Hematopoietic multipotent progenitor cell treated with erythropoietin and hydrocortisone succinate and interleukin-3 and kit ligand, for 6 days (in vitro differentiated cells): Measurements from ENCODE around the gene BANP.

Experiments used
- DNase-seq: peaks from one replicate; pipeline ENCODE4 v3.0.0-alpha.2; 2015

The BANP gene

GRCh38 chr16:87949071-87949744 is 2.0 kb upstream of the BANP start:
- DNase-seq: no peak

GRCh38 chr16:87951552-87952538 is 611 bp downstream of the BANP start:
- DNase-seq: peak; percentile 34

DNA sequence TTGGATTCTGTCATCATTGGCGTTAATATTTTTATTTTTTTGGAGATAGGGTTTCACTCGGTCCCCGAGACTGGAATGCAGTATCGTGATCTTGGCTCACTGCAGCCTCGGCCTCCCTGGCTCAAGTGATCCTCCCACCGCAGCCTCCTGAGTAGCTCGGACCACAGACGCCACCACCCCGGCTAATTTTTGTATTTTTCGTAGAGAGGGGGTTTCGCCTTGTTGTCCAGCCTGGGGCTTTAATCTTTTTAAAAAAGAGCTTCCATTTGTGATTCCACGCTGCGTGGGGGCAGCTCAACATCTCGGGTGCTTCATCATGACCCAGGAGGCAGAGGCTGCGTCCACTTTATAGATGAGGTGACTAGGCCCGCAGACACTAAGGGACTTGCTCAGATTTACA is 1.5 kb downstream of the BANP start:
- no peak for DNase-seq

GRCh38 chr16:87953308-87954215 is 2.3 kb downstream of the BANP start:
- no peak for DNase-seq

DNA sequence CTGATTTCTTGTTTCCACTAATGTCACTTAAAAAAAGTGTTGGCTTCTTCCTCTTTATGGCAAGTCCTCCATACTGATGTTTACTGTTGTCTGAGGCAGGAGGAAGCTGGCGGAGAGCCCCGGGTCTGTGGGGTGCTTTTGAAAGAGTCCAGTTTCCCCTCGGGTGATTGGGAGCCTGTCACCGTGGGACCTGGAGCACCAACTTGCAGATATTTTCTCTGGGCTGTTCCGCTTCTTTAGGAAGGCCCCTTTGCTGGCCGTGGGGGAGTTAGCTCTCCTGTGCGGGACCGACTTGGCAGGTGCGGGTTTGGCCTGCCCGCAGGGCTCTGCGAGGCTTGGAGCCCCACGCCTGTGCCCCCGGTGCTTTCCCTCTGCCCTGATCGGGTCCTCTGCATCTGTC is 3.1 kb downstream of the BANP start:
- peak; percentile 41 for DNase-seq

- DNase-seq: no peak
Observed at GRCh38 chr16:87954826-87955225, 3.6 kb downstream of the BANP start.

DNA sequence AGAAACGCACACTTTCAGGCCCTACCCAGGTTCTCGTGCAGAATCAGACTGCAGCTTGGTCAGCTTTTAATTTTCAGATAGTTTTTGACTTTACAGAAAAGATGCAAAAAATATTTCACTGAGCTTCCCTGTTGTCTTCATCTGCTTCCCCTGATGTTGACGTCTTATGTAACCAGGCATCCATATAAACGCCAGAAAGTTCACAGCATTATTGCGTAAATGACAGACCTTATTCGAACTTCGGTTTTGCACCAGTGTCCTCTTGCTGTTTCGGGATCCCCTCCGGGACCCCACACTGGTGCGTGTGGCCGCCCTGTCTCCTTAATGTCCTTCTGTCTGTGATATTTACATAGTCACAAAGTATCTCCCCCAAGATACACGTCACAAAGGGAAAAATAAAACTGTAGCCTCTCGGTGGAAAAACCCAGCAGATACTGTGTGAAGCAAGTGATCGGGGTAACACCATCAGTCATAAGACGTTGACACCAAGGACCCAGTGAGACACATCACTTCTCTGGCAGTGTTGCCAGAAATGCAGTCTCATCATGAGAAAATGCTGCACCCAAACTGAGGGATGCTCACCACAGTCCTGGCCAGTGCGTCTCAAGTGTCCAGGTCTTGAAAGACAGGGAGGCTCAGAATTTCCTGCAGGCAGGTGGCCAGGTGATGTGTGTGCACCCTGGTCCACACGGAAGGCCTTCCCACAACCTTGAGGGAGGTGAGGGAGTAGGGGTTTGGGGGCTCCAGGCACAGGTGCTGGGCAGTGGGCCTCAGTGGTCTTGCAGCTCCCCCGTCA is 4.3 kb downstream of the BANP start:
- DNase-seq: no peak

- DNase-seq: no peak
Observed at GRCh38 chr16:87956098-87956364, 4.8 kb downstream of the BANP start.

- peak; percentile 87 for DNase-seq
Observed at GRCh38 chr16:87956365-87957231, 5.4 kb downstream of the BANP start.

DNA sequence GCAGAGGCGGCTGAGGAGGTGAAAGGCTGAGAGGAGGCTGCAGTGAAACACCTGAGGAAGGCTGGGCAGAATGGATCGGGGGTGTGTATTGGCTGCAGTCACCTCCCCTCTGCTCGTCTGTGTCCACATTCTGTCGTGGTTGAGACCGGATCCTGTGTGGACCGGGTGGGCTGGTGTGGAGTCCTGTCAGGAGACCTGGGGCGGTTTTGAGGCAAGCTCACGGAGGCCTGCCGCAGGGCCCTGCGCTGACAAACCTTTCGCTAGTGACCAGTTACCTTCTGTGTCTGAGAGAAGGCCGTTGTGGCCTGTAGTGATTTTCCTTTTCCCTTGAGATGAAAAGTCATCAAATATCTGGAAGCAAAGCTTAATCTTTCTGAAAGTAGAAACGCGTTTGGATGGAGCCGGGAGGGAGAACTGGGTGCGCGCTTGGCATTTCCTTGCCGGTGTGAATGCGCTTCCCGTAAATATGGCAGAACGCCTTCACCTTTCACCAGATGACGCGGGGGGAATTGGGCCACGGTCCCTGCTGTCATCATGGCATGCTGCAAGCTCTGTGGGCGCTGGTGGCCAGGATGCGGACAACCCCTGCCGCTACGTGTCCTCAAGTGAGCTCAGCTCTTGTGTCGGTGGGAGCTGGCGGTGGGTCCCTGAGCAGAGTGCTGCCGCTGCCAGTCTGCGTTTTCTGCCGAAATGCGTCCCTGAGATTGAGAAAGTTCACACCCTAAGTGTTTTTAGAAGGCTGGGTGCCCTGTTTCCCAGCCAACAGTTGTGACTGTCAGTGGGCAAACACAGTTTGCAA is 6.3 kb downstream of the BANP start:
- DNase-seq: no peak

GRCh38 chr16:87958632-87959031 is 7.4 kb downstream of the BANP start:
- no peak for DNase-seq

DNA sequence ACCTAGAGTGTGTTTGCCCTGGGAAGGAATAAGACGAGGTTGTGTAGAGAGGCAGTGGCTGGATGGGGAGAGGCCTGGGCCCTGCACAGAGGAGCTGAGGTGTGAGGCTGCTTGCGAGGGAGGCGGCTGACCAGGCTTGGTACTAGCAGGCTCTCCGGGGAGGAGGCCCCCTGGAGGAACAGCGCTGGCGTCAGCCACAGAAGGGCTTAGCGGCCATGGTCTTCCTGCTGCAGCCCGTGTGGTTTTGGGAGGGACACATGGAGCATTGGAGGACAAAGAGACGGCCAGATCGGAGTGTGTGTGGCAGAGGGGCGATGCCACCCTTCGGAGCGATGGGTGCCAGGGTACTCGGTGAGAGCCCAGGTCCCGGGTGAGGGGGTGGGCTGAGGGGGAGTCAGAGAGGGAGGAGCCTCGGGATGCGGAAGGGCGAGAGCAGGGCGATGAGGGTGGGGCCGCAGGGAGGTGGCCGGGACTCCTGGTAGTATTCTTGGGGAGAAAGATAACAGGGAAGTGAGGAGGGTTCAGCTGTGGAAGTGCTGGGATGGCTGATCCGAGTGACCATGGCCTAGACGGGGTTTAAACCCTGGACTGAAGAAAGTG is 8.3 kb downstream of the BANP start:
- DNase-seq: peak; percentile 70

DNA sequence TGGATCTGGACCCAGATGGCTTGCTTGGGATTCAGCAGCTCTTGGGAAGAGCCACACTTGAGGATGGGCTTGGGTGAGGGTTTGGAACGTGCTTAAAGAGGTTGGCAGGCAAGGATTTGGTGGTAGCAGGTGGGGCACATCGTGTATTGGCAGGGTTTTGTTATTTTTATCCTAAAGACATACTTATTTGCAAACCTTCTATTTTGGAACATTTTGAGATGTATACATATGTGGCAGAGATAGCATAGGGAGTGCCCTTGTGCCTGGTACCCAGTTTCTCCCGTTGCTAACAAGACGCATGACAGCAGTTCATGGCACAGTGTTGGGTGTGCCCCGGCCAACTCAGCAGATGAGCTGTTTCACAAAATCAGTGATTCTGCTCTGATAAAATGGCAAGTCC is 9.1 kb downstream of the BANP start:
- peak; percentile 39 for DNase-seq

DNA sequence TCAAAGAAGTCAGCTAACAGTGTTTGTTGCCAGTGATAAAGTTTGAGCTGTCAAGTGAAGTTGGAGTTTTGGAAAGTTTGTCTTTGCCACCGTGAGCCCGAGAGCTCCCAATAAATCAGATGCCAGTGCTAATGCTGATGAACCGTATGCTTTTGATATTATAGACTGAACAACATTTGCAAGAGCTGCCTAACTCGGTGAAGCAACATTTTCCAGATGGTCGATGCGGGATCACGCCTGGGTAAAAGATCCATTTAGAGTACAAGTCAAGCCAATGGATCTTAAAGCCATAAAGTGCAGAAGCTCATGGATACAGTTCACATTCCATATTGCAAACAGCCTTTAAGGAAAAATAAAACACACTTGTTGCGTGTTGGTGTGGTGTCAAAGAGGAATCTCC is 9.6 kb downstream of the BANP start:
- no peak for DNase-seq

DNA sequence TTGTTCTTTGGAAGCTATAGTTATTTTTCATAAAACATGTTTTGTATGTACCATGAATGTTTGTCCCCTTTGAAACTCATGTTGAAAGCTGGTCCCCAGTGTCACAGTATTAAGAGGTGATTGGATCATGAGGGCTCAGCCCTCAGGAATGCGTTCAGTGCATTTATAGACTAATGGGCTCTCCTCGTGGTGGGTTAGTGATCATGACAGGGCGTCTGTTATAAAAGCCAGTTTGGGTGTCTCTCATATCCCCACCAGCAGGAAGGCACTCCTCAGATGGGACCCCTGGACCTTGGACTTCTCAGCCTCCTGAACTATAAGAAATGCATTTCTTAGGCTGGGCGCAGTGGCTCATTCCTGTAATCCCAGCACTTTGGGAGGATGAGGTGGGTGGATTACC is 10.4 kb downstream of the BANP start:
- DNase-seq: no peak

GRCh38 chr16:87963400-87963799 is 12.2 kb downstream of the BANP start:
- peak; percentile 34 for DNase-seq

GRCh38 chr16:87964049-87964659 is 12.9 kb downstream of the BANP start:
- no peak for DNase-seq

DNA sequence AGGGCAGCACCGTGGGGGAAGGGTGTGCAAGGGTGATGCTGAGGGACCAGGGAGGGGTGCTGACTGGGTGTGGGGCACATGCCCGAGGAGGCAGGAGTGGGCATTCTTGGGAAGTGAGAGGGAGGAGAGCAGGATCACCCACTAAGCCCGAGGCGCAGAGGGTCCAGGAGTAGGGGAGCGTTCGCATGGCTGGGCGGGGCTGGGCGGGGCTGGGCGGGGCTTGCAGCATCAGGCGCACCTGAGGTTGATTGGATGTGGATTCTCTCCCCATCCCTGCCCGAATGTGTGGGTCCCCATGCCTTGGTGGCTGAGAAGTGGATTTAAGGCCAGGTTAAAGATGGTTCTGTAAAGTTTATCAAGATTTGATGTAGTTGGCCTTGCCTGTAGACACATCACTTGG is 14.2 kb downstream of the BANP start:
- DNase-seq: no peak

GRCh38 chr16:87966064-87966645 is 14.9 kb downstream of the BANP start:
- DNase-seq: peak; percentile 10
